Neural progenitor cell (in vitro differentiated cells): Measurements from ENCODE around the gene SLC9A5.

Experiments
- EZH2 ChIP-seq: fragments of 200-600 bp; sonication (generic); IDR thresholded peaks from 2 replicates; pipeline ENCODE4 v1.6.1; 2017; ENCODE audit warnings: antibody characterized with exemption, mild to moderate bottlenecking, moderate library complexity
- EZH2phosphoT487 ChIP-seq: fragments of 200-600 bp; sonication (generic); IDR thresholded peaks from 2 replicates; pipeline ENCODE4 v1.6.1; 2017; ENCODE audit warnings: antibody characterized with exemption
- TF ChIP-seq, protein P1 (sequence below): fragments of 200-600 bp; sonication (generic); IDR thresholded peaks from 2 replicates; pipeline ENCODE4 v1.5.1; 2017; ENCODE audit warnings: antibody characterized with exemption, mild to moderate bottlenecking

DNA sequence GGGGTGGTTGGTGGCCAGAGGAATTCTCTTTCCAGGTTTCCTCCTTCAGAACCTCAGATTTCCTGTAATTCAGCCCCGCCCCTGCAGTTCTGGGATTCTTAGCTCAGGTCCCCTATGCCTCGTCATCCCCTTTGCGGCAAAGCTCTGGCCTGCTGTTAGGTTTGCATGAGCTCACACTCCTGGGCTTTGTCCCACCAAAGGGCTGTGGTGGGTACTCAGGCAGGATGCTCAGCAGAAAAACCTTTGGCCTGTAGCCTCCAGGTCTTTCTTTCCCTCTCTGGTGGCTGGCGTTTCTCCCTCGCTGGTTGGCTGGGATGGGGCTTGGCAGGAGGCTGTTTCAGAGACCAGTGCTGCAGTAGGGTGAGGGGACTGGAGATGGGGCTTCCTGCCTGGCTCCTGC lies 21.0 kb downstream of the SLC9A5 start:
- TF ChIP-seq, protein P1, sequence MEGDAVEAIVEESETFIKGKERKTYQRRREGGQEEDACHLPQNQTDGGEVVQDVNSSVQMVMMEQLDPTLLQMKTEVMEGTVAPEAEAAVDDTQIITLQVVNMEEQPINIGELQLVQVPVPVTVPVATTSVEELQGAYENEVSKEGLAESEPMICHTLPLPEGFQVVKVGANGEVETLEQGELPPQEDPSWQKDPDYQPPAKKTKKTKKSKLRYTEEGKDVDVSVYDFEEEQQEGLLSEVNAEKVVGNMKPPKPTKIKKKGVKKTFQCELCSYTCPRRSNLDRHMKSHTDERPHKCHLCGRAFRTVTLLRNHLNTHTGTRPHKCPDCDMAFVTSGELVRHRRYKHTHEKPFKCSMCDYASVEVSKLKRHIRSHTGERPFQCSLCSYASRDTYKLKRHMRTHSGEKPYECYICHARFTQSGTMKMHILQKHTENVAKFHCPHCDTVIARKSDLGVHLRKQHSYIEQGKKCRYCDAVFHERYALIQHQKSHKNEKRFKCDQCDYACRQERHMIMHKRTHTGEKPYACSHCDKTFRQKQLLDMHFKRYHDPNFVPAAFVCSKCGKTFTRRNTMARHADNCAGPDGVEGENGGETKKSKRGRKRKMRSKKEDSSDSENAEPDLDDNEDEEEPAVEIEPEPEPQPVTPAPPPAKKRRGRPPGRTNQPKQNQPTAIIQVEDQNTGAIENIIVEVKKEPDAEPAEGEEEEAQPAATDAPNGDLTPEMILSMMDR, result no peak
- TF ChIP-seq EZH2, result no peak
- no peak for TF ChIP-seq EZH2phosphoT487
